HG02938 (cell line): Measurements from ENCODE around the gene TAF6.

Source experiments
- ATAC-seq: cut with Tn5 transposase; IDR thresholded peaks from one replicate; pipeline ENCODE4 v1.9.1; 2021; ENCODE audit warnings: mild to moderate bottlenecking, moderate library complexity; ENCODE audit not compliant: unreplicated experiment

The TAF6 gene

DNA sequence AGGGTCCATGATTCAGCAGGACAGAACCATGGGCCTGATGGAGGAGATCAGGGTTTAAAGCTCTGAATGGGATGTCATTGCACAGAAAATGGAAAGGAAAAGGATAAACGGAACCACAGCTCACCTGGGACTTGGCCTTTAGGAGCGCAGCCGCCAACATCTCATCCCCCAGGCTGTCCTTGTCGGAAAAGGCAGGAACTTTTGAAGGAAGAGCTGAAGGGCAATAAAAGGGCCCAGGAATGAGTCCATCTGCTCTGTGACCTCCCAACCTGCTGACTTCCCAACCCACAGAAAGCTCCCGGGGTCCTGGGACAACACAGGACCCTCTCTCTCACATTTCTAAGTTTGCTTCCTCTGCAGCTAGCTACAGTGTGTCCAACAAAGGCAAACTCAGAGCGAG, 43.7 kb downstream of the TAF6 start:
- ATAC-seq: no peak

DNA sequence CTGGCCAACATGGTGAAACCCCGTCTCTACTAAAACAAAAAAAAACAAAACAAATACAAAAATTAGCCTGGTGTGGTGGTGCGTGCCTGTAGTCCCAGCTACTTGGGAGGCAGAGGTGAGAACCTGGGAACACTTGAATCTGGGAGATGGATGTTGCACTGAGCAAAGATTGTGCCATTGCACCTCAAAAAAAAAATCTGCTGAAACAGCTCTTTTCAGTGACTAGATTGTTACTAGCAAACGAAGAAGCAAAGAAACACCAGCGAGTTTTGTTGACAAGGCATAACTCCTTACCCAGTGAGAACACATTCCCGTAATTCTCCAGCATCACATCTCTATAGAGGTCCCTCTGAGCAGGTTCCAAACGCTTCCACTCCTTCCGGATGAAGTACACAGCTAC, 44.3 kb downstream of the TAF6 start:
- no peak for ATAC-seq

- ATAC-seq: no peak
Measured at GRCh38 chr7:100072462-100072861, 46.7 kb downstream of the TAF6 start.

DNA sequence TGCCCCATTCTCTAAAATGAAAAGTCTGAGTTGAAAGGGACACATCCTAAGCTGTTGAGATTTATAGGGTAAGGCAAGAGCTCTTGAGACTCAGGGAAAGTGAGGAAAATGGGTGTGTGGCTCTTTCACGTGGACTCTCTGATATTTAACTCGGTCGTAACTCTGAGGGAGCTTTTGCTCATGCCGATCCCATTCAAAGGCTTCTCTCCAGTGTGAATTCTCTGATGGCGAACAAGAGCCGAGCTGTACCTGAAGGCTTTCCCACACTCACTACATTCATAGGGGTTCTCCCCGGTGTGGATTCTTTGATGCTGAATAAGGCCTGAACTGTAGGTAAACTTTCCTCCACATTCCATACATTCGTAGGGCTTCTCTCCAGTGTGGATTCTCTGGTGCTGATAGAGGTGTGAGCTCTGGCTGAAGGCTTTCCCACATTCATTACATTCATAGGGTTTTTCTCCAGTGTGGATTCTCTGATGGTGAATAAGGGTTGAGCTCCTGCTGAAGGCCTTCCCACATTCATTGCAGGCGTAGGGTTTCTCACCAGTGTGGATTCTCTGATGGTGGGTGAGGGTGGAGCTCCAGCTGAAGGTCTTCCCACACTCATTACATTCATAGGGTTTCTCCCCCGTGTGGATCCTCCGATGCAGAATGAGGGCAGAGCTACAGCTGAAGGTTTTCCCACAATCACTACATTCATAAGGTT, 48.0 kb downstream of the TAF6 start:
- no peak for ATAC-seq

DNA sequence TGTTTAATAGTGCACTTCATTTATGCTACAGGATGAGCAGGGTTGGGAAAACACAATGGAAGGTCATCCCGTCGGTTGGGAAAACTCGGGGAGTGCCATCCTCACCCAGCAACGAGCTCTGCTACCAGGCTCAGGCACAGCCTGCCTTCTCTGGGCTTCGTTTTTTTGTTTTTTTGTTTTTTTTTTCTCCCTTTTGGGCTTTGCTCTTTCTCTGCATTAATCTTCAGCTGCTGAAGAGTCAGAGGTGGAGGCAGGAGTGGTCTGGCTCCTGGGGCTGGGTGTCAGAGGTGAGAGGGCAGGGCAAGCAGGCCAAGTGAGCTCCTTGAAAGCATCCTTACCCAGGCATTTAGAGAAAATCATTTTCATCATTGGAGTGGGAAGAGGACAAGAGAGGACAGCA, 49.2 kb downstream of the TAF6 start:
- no peak for ATAC-seq

DNA sequence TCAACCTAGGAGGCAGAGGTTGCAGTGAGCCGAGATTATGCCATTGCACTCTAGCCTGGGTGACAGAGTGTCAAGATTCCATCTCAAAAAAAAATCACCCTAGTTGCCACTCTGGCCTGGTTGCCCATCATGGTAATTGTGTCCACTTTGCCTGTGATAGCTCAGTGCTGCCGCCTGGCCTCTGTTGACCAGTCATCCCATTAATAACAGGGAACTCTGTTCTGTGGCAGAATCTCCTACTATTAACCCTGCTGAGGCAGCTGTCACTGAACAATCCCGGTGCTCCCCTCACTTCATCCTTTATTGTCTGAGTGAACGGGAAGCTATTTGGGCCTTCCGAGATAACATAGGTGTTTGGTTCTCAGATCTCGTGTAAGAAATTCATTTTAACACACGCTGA, 52.2 kb downstream of the TAF6 start:
- no peak for ATAC-seq

- no peak for ATAC-seq
Measured at GRCh38 chr7:100065452-100066186, 53.5 kb downstream of the TAF6 start.

DNA sequence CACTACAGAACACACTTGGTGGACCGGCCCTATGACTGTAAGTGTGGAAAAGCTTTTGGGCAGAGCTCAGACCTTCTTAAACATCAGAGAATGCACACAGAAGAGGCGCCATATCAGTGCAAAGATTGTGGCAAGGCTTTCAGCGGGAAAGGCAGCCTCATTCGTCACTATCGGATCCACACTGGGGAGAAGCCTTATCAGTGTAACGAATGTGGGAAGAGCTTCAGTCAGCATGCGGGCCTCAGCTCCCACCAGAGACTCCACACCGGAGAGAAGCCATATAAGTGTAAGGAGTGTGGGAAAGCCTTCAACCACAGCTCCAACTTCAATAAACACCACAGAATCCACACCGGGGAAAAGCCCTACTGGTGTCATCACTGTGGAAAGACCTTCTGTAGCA, 55.0 kb downstream of the TAF6 start:
- no peak for ATAC-seq

DNA sequence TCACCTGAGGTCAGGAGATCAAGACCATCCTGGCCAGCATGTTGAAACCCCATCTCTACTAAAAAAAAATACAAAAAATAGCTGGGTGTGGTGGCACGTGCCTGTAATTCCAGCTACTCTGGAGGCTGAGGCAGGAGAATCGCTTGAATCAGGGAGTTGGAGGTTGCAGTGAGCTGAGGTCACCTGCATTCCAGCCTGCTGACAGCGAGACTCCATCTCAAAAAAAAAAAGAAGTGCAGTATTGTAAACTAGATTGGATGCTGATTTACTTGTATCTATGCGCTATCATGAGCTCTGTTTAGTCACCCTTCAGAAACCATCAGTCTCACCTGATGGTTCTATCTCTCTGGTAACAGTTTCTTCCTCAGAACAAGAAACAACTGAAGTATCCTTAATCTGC, 55.8 kb downstream of the TAF6 start:
- no peak for ATAC-seq

DNA sequence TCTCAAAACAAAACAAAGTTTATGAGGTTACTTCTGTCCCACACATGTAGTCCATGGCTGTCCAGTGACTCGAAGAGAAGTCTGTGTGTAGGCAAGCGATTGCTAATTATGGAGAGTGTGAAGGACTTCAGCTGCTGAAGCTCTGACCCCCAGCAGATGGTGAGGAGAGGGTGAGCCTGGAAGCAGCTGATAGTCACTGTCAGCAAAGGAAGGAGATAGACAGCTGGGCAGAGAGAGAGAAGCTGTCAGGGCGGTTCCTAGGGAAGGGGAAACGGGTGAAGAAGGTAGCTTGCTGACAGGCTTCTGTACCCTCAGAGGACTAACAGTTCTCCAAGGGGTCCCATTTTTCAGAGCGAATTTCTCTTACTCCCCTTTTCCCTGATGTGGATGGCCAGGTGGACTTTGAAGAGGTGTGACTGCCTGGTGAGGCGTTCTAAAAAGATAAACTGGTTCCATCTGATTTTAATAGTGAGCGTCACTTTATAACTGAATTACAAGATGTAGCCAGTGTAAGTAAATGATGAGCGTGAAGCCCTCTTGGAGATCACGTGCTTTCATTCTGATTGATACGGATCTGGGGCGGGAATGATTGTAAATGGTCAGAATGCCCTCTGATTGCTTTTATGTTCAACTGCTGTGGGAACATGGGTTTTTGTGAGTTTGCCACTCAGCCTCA, 57.5 kb downstream of the TAF6 start:
- ATAC-seq: no peak

DNA sequence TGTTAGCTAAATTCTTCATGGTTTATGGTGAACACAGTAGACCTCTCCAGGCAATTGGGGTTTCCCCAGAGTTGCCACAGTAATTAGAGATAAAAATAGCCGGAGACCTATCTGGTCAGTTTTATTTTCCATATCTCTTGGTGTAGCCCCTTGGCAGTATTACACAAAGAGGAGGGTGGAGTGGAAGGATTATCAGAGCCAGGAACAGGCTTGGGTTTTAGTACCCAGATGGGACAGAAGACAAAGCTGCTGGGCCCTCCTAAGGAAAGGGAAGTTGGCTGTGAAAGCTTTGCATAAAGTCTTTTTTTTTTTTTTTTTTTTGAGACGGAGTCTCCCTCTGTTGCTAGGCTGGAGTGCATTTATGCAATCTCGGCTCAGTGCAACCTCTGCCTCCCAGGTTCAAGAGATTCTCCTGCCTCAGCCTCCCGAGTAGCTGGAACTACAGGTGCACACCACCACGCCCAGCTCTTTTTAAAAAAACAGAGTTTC, 59.9 kb downstream of the TAF6 start:
- no peak for ATAC-seq
